GDM1 (cell line): ENCODE measurements around the gene ZEB1.
"Not testable (repeated sequence)": the region's sequence is repeated elsewhere in the genome, so short reads cannot be mapped to it uniquely, and the experiment has no call there.

Experiments used
- DNase-seq: peaks from one replicate; lab custom pipeline; 2025; lab: John Stamatoyannopoulos, UW

Gene ZEB1

DNA sequence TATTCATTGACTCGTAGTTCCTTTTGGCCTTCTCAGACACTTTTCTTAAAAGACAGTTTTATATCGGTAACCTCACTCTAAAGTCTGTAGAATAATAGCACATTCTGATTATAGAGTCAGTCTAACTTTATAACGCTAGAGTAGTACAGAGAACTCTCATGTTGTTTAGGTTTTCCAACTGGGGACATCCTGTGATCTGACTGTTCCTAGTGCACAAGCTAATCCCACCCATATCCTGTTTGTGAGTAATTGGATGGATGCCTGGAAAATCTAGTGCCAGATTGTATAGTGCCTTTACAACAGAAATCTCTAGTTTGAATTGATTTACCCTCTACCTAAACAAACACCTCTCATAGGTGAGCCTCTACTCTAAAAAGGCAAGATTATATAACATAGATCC is 107.4 kb downstream of the ZEB1 start:
- no peak for DNase-seq

DNA sequence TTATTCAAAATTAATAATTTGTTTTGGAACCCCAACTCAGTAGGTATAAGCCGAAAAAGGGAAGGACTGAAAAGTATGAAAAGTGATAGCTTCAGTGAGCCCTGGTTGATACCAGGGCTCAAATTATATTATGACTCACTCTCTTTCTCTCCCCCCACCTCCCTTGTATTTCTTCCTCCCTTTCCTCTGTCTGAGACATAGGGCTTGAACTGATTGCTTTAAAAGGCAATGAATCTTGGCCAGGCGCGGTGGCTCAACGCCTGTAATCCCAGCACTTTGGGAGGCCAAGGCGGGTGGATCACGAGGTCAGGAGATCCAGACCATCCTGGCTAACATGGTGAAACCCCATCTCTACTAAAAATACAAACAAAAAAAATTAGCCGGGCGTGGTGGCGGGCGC is 108.3 kb downstream of the ZEB1 start:
- not testable (repeated sequence) for DNase-seq

GRCh38 chr10:31428499-31428898 is 109.5 kb downstream of the ZEB1 start:
- DNase-seq: not testable (repeated sequence)

DNA sequence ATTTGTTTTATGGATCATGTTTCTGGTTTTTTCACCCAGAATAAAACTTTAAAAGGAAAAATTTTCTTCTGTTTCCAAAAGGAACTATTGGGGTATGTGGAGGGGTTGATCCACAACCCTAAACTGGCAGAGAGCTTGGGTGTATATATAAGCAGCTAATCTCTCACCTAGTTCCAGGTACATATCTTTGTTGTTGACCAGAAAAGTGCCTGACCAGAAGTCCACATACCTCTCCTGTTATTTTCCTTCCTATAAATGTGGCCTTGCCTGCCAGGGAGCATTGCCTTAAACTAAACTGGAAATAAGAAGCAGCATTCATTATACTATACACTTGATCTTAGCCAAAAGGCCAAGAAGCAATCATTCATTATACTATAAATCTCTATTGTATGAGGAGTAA is 112.0 kb downstream of the ZEB1 start:
- no peak for DNase-seq

GRCh38 chr10:31437959-31438358 is 118.9 kb downstream of the ZEB1 start:
- no peak for DNase-seq

DNA sequence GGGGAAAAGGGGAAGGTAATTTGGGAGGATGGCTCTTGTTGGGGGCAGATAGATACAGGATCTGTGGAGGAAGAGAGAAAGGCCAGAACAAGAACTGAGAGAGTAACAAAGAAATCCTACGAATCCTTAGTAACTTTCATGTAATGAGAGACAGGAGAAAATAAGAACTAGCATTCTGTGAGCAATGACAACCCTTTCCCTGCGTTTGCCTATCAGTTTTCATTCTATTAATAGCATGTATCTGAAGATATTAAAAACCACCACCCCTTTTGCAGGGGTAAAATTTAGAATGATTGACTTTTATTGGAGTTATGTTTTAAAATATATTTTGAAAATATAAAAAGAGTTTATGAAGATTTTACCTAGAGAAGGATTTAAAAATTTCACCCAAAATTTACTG is 132.8 kb downstream of the ZEB1 start:
- no peak for DNase-seq

- no peak for DNase-seq
Observed at GRCh38 chr10:31456468-31456867, 137.5 kb downstream of the ZEB1 start.

DNA sequence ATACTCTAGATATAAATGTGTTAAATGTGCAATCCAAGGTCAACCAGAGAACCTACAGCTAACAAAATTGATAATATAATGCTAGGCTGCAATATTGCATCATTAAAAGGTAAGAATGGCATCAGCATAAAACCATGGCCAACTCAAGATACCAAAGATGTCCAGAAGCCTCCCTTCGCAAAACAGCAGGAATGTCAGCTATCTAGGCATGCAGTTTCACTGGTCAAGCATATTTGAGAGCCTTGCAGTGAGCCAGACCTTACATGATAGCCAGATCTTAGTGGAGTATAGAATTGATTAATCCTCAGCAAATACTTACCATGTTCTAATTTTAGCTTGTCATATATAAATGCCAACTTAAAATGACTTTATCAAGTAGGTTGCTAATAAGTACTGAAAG is 138.8 kb downstream of the ZEB1 start:
- no peak for DNase-seq

DNA sequence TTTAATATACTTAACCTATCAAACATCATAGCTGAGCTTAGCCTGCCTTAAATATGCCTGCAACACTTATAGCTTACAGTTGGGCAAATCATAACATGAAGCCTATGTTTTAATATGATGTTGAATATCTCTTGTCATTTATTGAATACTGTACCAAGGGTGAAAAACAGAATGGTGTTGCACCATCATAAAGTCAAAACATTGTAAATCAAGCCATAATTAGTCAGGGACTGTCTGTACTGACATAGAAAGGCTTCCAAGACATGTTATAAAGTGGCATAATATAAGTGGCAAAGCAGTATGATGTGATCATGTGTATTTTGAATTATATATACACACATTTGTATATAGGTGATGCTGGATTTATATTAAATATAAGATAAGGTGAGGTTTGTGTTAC is 140.0 kb downstream of the ZEB1 start:
- DNase-seq: no peak

GRCh38 chr10:31460242-31460641 is 141.2 kb downstream of the ZEB1 start:
- DNase-seq: no peak

DNA sequence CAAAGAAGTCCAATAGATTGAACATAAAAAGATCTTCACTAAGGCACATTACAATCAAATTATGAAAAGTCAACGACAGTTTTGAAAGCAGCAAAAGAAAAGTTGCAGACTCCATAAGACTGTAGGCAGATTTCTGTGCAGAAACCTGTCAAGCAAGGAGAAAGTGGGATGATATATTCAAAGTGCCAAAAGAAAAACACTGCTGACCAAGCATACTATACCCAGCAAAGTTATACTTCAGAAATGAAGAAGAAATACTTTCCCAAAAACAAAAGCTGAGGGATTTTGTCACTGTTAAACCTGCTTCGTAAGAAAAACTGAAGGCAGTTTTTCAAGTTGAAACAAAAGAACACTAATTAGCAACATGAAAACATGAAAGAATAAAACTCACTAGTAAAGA is 145.5 kb downstream of the ZEB1 start:
- no peak for DNase-seq

DNA sequence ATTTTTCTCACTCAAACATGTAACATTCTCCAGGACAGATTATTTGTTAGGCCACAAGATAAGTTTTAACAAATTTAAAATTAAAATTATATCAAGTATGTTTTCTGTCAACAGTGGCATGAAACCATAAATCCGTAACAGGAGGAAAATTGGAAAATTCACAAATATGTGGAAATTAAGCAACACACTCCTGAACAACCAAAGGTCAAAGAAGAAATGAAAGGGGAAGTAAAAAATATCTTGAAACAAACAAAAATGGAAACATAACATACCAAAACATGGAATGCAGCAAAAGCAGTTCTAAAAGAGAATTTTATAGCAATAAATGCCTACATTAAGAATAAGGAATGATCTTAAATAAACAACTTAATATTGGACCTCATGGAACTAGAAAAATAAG is 147.3 kb downstream of the ZEB1 start:
- DNase-seq: no peak

DNA sequence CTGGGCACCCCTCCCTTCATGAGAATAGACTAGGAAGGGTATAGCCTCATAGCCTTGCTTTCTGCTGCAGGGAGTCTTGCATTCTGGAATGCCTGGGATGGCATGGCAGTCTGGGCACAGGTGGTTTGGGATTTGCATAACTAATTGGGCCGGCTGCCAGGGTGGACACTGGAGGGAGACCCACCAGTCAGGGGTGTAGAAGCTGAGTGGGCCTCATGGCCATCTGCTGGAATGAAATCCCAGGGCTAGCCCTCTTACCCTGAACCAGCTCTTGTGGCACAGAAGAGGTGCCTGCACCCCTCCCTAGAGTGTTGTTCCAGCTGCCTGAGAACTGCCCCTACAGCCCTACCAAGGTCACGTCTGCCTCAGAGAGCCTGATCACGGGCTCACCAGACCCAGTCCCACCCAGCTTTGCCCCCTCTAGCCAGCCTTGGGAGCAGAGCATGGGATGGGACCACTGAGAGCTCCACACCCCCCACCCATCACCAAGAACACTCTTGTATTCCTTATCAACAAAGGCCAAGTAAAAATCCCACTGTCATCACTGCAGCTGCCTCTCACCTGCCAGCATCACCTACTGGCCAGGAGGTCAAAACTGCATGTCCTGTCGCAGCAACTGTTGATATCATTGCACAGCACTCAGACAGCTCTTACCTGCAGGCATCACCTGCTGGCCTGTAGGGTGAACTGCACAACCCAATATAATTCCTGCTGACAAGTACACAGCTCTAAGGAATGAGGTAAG is 148.9 kb downstream of the ZEB1 start:
- no peak for DNase-seq

- no peak for DNase-seq
Observed at GRCh38 chr10:31468536-31468859, 149.5 kb downstream of the ZEB1 start.

- DNase-seq: no peak
Observed at GRCh38 chr10:31475519-31475918, 156.5 kb downstream of the ZEB1 start.

DNA sequence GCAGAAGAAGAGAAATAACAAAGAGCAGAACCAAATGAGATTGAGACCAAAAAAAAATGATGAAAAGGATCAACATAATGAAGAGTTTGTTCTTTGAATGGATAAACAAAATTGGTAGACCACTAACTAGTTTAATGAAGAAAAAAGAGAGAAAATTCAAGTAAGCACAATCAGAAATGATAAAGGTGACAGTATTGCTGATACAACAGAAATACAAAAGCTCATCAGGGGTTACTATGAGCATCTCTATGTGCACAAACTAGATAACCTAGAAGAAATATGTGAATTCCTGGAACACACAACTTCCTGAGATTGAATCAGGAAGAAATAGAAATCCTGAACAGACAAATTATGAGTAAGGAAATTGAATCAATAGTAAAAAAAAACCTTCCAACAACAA is 157.1 kb downstream of the ZEB1 start:
- DNase-seq: no peak

- no peak for DNase-seq
Observed at GRCh38 chr10:31477584-31477983, 158.6 kb downstream of the ZEB1 start.

DNA sequence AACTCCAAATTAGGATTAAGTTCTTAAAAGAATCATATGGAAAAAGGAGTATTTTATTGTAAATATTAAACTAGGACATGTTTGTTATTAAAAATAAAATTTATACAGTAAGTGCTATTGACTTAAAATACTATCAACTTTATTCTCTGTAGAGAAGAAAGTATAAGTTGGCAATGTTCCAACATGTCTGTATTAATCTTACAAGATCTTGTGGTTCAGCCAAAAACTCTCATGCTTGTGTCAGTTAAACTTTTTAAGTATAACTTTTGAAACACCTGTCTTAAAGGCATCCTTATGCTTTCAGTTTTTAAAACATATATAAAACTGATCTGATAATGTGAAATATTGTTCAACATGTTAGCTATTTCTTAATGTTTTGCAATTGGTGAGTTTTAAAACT is 160.7 kb downstream of the ZEB1 start:
- DNase-seq: no peak

DNA sequence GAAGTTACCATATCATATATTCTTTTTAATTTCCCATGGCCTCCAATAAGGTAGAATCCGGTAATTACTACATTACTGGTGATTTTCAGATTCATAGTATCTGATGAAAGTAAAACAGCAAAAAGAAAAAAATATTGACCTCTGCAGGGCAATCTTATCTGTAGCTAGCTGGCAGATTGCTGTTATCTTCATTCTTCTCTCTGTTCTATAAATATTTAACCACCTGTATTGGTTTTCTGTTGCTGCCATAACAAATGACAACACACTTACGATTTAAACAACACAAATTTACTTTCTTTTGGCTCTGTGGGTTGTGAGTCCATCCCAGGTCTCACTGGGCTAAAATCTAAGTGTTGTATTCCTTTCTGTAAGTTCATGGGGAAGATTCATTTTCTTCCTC is 164.5 kb downstream of the ZEB1 start:
- no peak for DNase-seq

- no peak for DNase-seq
Observed at GRCh38 chr10:31484431-31485135, 165.6 kb downstream of the ZEB1 start.

DNA sequence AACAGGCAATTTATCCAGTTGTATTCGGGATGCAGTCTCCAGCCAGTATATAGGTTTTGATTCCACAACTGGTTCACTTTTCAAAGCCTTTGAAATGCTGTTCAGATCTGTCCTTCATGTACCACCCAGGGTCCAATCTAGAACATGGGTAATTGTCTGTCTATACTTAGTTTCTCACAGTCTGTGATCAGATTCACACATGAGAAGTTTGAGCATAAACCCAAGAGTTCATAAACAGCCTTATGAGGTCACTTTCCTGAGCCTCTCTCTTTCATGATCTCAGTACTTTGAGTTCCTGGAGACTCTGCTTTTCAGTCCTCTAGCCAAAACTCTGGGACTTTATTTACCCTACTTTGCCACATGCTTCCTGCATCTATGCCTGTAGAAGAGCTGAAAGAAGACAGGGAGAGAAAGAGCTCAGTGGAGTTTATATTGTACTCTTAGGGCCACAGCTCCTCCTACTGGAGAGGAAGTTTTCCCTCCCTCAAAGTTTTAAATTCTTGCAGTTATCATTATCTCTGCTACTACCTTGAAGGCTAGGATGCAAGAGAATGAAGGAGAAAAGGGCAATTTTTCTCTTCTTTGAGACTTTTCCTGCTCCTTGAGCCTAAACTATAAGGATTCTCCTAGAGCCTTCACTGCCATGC is 172.0 kb downstream of the ZEB1 start:
- DNase-seq: peak; percentile 38

DNA sequence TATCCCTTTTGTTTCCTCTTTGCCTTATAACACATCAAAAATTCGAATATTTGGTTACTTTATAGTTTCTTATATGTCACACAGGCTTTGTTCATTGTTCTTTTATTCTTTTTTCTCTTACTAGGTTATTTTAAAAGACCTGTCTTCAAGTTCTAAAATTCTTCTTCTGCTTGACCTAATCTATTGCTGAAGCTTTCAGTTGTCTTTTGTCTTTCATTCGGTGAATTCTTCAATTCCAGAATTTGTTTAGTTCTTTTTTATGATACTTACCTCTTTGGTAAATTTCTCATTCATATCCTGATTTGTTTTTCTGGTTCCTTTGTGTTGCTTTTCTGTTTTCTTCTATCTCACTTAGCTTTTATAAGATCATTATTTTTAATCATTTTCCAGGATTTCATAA is 188.4 kb downstream of the ZEB1 start:
- no peak for DNase-seq

DNA sequence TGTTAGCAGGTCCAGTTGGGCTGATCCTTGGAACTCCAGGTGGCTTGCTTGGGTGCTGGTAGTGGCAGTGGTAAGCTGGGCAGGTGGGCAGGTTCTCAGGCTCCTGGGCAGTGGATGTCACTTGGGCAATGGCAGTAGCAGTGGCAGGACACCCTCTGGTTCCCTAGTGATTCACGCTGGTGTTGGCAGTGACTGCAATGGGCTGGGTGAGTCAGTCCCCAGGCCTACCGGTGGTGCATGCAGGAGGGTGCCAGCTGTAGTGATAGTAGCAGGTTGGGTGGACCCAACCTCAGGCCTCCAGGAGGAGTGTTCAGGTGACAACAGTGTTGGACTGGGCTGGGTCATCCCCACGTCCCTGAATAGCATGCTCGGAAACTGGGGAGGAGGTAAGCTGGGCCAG is 189.2 kb downstream of the ZEB1 start:
- DNase-seq: no peak

DNA sequence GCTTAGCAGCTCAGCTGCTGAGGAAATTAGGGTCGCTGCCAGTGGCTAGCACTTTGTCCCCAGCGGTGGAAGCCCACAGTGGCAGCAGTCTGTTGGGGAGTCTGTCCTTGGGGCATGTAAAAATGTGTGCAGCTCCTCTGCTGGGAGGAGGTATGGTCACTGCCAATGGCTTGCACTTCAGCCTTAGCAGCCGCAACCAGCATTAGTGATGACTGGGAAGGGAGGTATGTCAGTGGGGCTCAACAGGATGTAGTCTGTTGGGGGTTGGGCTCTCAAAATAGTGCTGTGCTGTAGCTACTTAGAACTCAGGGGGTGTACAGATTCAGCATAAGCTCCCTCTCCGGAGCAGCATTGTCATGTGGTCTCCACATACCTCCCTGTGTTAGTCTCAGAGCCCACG is 189.9 kb downstream of the ZEB1 start:
- DNase-seq: no peak
